ENCODE results near the gene CYP2C8.

CYP2C8 gene

GRCh38 chr10:95056744-95057363, 12.4 kb downstream of the CYP2C8 start:
- no peaks in the 10 kb centered on the region for H3K4me1 ChIP-seq (ENCODE audit: insufficient read depth, low read length)
- ATAC-seq (ENCODE audit: insufficient read depth, low read depth): no peak
- no peaks in the 10 kb centered on the region for H3K36me3 ChIP-seq (ENCODE audit: insufficient read depth, low read length)
- H3K27ac ChIP-seq (ENCODE audit: low read length): no peak overlapping the region
- H3K79me2 ChIP-seq (ENCODE audit: insufficient read depth, low read length): no peaks in the 10 kb centered on the region
- DNase-seq: no peak
- H3K9me3 ChIP-seq (ENCODE audit: insufficient read depth, low read length, severe bottlenecking): no peaks in the 10 kb centered on the region
- TF ChIP-seq CTCF (IDR thresholded peaks at IDR 0.05; ENCODE audit: borderline replicate concordance, extremely low read depth, low read length, poor library complexity, severe bottlenecking): no peak
- no peak overlapping the region for H3K9ac ChIP-seq (ENCODE audit: low read depth, low read length)
- H3K4me3 ChIP-seq (ENCODE audit: low read depth in 1 of 2, low read length in 2 of 2): no peak overlapping the region
- no peaks in the 10 kb centered on the region for H4K20me1 ChIP-seq (ENCODE audit: insufficient read depth, low read length)
- no peaks in the 10 kb centered on the region for H3K27me3 ChIP-seq (ENCODE audit: insufficient read depth, low read length, poor library complexity)
- H3K4me2 ChIP-seq (ENCODE audit: insufficient read depth, low read length): no peak overlapping the region
- H2AFZ ChIP-seq (ENCODE audit: low read depth, low read length): no peak overlapping the region

- Histone ChIP-seq H3K9me3 (ENCODE audit: insufficient read depth, low read length, severe bottlenecking) (no peaks in the 10 kb centered on the region), H3K27me3 (ENCODE audit: insufficient read depth, low read length, poor library complexity) (no peaks in the 10 kb centered on the region)
- no peak for DNase-seq
Measured at GRCh38 chr10:95049919-95050318, 19.4 kb downstream of the CYP2C8 start.

GRCh38 chr10:95048206-95048605, 21.1 kb downstream of the CYP2C8 start:
- Histone ChIP-seq H3K79me2 (ENCODE audit: insufficient read depth, low read length) (no peaks in the 10 kb centered on the region), H3K36me3 (ENCODE audit: insufficient read depth, low read length) (no peaks in the 10 kb centered on the region), H2AFZ (ENCODE audit: low read depth, low read length) (no peak overlapping the region), H3K27me3 (ENCODE audit: insufficient read depth, low read length, poor library complexity) (no peaks in the 10 kb centered on the region), H3K4me1 (ENCODE audit: insufficient read depth, low read length) (no peaks in the 10 kb centered on the region), H3K9ac (ENCODE audit: low read depth, low read length) (no peak overlapping the region), H3K9me3 (ENCODE audit: insufficient read depth, low read length, severe bottlenecking) (no peaks in the 10 kb centered on the region), H3K4me3 (ENCODE audit: low read depth in 1 of 2, low read length in 2 of 2) (no peak overlapping the region), H3K4me2 (ENCODE audit: insufficient read depth, low read length) (no peak overlapping the region), H4K20me1 (ENCODE audit: insufficient read depth, low read length) (no peaks in the 10 kb centered on the region), H3K27ac (ENCODE audit: low read length) (no peak overlapping the region)
- DNase-seq: no peak
- ATAC-seq (ENCODE audit: insufficient read depth, low read depth): no peak
- TF ChIP-seq CTCF (IDR thresholded peaks at IDR 0.05; ENCODE audit: borderline replicate concordance, extremely low read depth, low read length, poor library complexity, severe bottlenecking): no peak
- no peak for TF ChIP-seq EZH2 (IDR thresholded peaks at IDR 0.05; ENCODE audit: borderline replicate concordance, low read depth, low read length, severe bottlenecking)

More at GRCh38 chr10:95049919-95050318, 19.4 kb downstream of the CYP2C8 start:
- ATAC-seq (ENCODE audit: insufficient read depth, low read depth): no peak
- H4K20me1 ChIP-seq (ENCODE audit: insufficient read depth, low read length): no peaks in the 10 kb centered on the region
- no peaks in the 10 kb centered on the region for H3K4me1 ChIP-seq (ENCODE audit: insufficient read depth, low read length)
- TF ChIP-seq CTCF (IDR thresholded peaks at IDR 0.05; ENCODE audit: borderline replicate concordance, extremely low read depth, low read length, poor library complexity, severe bottlenecking): no peak
- TF ChIP-seq EZH2 (IDR thresholded peaks at IDR 0.05; ENCODE audit: borderline replicate concordance, low read depth, low read length, severe bottlenecking): no peak
- H3K27ac ChIP-seq (ENCODE audit: low read length): no peak overlapping the region
- no peak overlapping the region for H2AFZ ChIP-seq (ENCODE audit: low read depth, low read length)
- no peak overlapping the region for H3K9ac ChIP-seq (ENCODE audit: low read depth, low read length)
- H3K36me3 ChIP-seq (ENCODE audit: insufficient read depth, low read length): no peaks in the 10 kb centered on the region
- no peaks in the 10 kb centered on the region for H3K79me2 ChIP-seq (ENCODE audit: insufficient read depth, low read length)
- H3K4me2 ChIP-seq (ENCODE audit: insufficient read depth, low read length): no peak overlapping the region
- H3K4me3 ChIP-seq (ENCODE audit: low read depth in 1 of 2, low read length in 2 of 2): no peak overlapping the region

GRCh38 chr10:95039281-95039680, 30.0 kb downstream of the CYP2C8 start:
- Histone ChIP-seq H3K4me2 (ENCODE audit: insufficient read depth, low read length) (no peak overlapping the region), H2AFZ (ENCODE audit: low read depth, low read length) (no peak overlapping the region), H3K27me3 (ENCODE audit: insufficient read depth, low read length, poor library complexity) (no peaks in the 10 kb centered on the region), H3K79me2 (ENCODE audit: insufficient read depth, low read length) (no peaks in the 10 kb centered on the region), H3K9ac (ENCODE audit: low read depth, low read length) (no peak overlapping the region), H3K9me3 (ENCODE audit: insufficient read depth, low read length, severe bottlenecking) (no peaks in the 10 kb centered on the region), H3K4me1 (ENCODE audit: insufficient read depth, low read length) (no peaks in the 10 kb centered on the region), H3K4me3 (ENCODE audit: low read depth in 1 of 2, low read length in 2 of 2) (no peak overlapping the region), H3K36me3 (ENCODE audit: insufficient read depth, low read length) (no peaks in the 10 kb centered on the region), H3K27ac (ENCODE audit: low read length) (no peak overlapping the region), H4K20me1 (ENCODE audit: insufficient read depth, low read length) (no peaks in the 10 kb centered on the region)
- no peak for ATAC-seq (ENCODE audit: insufficient read depth, low read depth)
- DNase-seq: no peak
- no peak for TF ChIP-seq CTCF (IDR thresholded peaks at IDR 0.05; ENCODE audit: borderline replicate concordance, extremely low read depth, low read length, poor library complexity, severe bottlenecking)
- no peak for TF ChIP-seq EZH2 (IDR thresholded peaks at IDR 0.05; ENCODE audit: borderline replicate concordance, low read depth, low read length, severe bottlenecking)

Data from DND-41 (cell line).